HepG2 (cell line): Measurements from ENCODE around the gene CHD9. TPM values are rescaled to one million over a fixed set of nuclear protein-coding genes. Genes with fewer than 3 reads are reported as not detected.

Experiments used
- ASH2L ChIP-seq: fragments of 300-600, 200-600 bp; sonication (generic); IDR thresholded peaks from 2 replicates; pipeline ENCODE4 v1.7.0; 2017; ENCODE audit warnings: low read depth, mild to moderate bottlenecking, moderate library complexity, mixed read lengths, low read length; ENCODE audit not compliant: insufficient read length
- CHD2 ChIP-seq: IDR thresholded peaks from 2 replicates; pipeline ENCODE4 v1.6.1; 2011; ENCODE audit warnings: low read depth, low read length, improper control_type of control experiment
- FOXM1 ChIP-seq: sonication (generic); formaldehyde crosslinking; IDR thresholded peaks from 2 replicates; pipeline ENCODE4 v1.5.0; 2020; ENCODE audit warnings: missing genetic modification reagents
- HDAC2 ChIP-seq: sonication (generic); formaldehyde crosslinking; IDR thresholded peaks from 2 replicates; pipeline ENCODE4 v1.4.0; 2020; ENCODE audit warnings: missing genetic modification reagents
- MED13 ChIP-seq: sonication (generic); formaldehyde crosslinking; IDR thresholded peaks from 2 replicates; pipeline ENCODE4 v1.5.0; 2020; ENCODE audit warnings: missing genetic modification reagents
- NFKBIZ ChIP-seq: IDR thresholded peaks from 2 replicates; pipeline ENCODE4 v1.6.1; 2018; ENCODE audit warnings: missing genetic modification reagents, missing compliant biosample characterization
- NR2F6 ChIP-seq, 2 experiments: IDR thresholded peaks; 2 replicates each; pipeline ENCODE4 v1.6.1; 2016; ENCODE audit warnings: antibody characterized with exemption in 1 of 2, mild to moderate bottlenecking in 1 of 2
- PAF1 ChIP-seq: IDR thresholded peaks from 2 replicates; pipeline ENCODE4 v1.6.1; 2016; ENCODE audit warnings: missing genetic modification reagents, missing compliant biosample characterization
- PAWR ChIP-seq: sonication (generic); formaldehyde crosslinking; IDR thresholded peaks from 2 replicates; pipeline ENCODE4 v1.4.0; 2020; ENCODE audit warnings: missing genetic modification reagents, mild to moderate bottlenecking, borderline replicate concordance
- RBM39 ChIP-seq: fragments of 200-400 bp; formaldehyde crosslinking; IDR thresholded peaks from one replicate; pipeline ENCODE4 v1.6.1; 2018; ENCODE audit warnings: antibody characterized with exemption, mild to moderate bottlenecking, low read depth, low read length; ENCODE audit not compliant: poor library complexity, severe bottlenecking
- RFX3 ChIP-seq: IDR thresholded peaks from 2 replicates; pipeline ENCODE4 v1.6.1; 2016; ENCODE audit warnings: missing biosample characterization, missing genetic modification reagents
- RNF2 ChIP-seq: fragments of 450-650 bp; conservative IDR thresholded peaks from 2 replicates; pipeline ENCODE4 v1.6.1; 2016; ENCODE audit warnings: low read depth
- TBX3 ChIP-seq: fragments of 450-650 bp; IDR thresholded peaks from 2 replicates; pipeline ENCODE4 v1.6.1; 2017; ENCODE audit warnings: antibody characterized with exemption, mild to moderate bottlenecking, inconsistent platforms, borderline replicate concordance
- ZEB1 ChIP-seq: IDR thresholded peaks from 2 replicates; pipeline ENCODE4 v1.6.1; 2012; ENCODE audit warnings: mild to moderate bottlenecking, low read depth, inconsistent platforms; ENCODE audit not compliant: insufficient replicate concordance
- ZFP37 ChIP-seq: sonication (generic); formaldehyde crosslinking; IDR thresholded peaks from 2 replicates; pipeline ENCODE4 v1.4.0; 2020; ENCODE audit warnings: missing genetic modification reagents, borderline replicate concordance
- ZKSCAN1 ChIP-seq: fragments of 150-350 bp; IDR thresholded peaks from 2 replicates; pipeline ENCODE4 v1.6.1; 2014; ENCODE audit warnings: low read length
- ZNF33A ChIP-seq: sonication (generic); formaldehyde crosslinking; IDR thresholded peaks from 2 replicates; pipeline ENCODE4 v1.5.1; 2020; ENCODE audit warnings: missing genetic modification reagents, mild to moderate bottlenecking, moderate library complexity, borderline replicate concordance
- ZNF34 ChIP-seq: sonication (generic); formaldehyde crosslinking; IDR thresholded peaks from 2 replicates; pipeline ENCODE4 v1.4.0; 2020; ENCODE audit warnings: mild to moderate bottlenecking, missing genetic modification reagents, borderline replicate concordance
- ZNF547 ChIP-seq: sonication (generic); formaldehyde crosslinking; IDR thresholded peaks from 2 replicates; pipeline ENCODE4 v1.5.1; 2020; ENCODE audit warnings: mild to moderate bottlenecking, missing genetic modification reagents
- ZNF616 ChIP-seq: sonication (generic); formaldehyde crosslinking; IDR thresholded peaks from 2 replicates; pipeline ENCODE4 v1.5.0; 2020; ENCODE audit warnings: low read depth, mild to moderate bottlenecking, missing genetic modification reagents
- ZNF850 ChIP-seq: sonication (generic); formaldehyde crosslinking; conservative IDR thresholded peaks from 2 replicates; pipeline ENCODE4 v1.9.0; 2021; ENCODE audit warnings: mild to moderate bottlenecking, missing genetic modification reagents
- polyA plus RNA-seq, 8 experiments: library from polyadenylated mRNA; depleted of rRNA in 3 of 8; stranded (reverse) in 7 of 8; unstranded in 1 of 8; fragments of >200 nt; fragmentation: Illumina TruSeq in 4 of 8; extraction: Trizol in 4 of 8; gene quantifications; 2 replicates each; pipeline versions ENCODE4 v1.2.1 to v1.2.3, GENCODE V29; 2011 to 2016; ENCODE audit warnings: low read depth in 4 of 8, missing spikeins in 1 of 8, mixed read lengths in 1 of 8; ENCODE audit not compliant: insufficient read depth in 1 of 8
- total RNA-seq, 5 experiments: library from RNA; depleted of rRNA; stranded (reverse); fragments of >200 nt; fragmentation: Illumina TruSeq; extraction: Trizol; gene quantifications; 2 replicates each; pipeline ENCODE4 v1.2.3, GENCODE V29; 2016; ENCODE audit warnings: low read depth in 1 of 5
- TF ChIP-seq, protein P1 (sequence below): sonication (generic); formaldehyde crosslinking; IDR thresholded peaks from 2 replicates; pipeline ENCODE4 v1.4.0; 2020; ENCODE audit warnings: missing genetic modification reagents, borderline replicate concordance
- TF ChIP-seq, protein P2 (sequence below): sonication (generic); formaldehyde crosslinking; IDR thresholded peaks from 2 replicates; pipeline ENCODE4 v1.5.0; 2020; ENCODE audit warnings: missing genetic modification reagents, mild to moderate bottlenecking, borderline replicate concordance
- TF ChIP-seq, protein P3 (sequence below): sonication (generic); formaldehyde crosslinking; IDR thresholded peaks from 2 replicates; pipeline ENCODE4 v1.4.0; 2020; ENCODE audit warnings: low read depth, mild to moderate bottlenecking, missing genetic modification reagents
- TF ChIP-seq, protein P4 (sequence below): sonication (generic); formaldehyde crosslinking; IDR thresholded peaks from 2 replicates; pipeline ENCODE4 v1.8.0; 2022; ENCODE audit warnings: mild to moderate bottlenecking, missing genetic modification reagents, moderate library complexity

Gene CHD9
- total and polyA plus RNA-seq, 2 of the 13 experiments (the other 11 are each of a cell fraction or from before 2014, with no cell fraction given) = 23.4 to 27.7 TPM

DNA sequence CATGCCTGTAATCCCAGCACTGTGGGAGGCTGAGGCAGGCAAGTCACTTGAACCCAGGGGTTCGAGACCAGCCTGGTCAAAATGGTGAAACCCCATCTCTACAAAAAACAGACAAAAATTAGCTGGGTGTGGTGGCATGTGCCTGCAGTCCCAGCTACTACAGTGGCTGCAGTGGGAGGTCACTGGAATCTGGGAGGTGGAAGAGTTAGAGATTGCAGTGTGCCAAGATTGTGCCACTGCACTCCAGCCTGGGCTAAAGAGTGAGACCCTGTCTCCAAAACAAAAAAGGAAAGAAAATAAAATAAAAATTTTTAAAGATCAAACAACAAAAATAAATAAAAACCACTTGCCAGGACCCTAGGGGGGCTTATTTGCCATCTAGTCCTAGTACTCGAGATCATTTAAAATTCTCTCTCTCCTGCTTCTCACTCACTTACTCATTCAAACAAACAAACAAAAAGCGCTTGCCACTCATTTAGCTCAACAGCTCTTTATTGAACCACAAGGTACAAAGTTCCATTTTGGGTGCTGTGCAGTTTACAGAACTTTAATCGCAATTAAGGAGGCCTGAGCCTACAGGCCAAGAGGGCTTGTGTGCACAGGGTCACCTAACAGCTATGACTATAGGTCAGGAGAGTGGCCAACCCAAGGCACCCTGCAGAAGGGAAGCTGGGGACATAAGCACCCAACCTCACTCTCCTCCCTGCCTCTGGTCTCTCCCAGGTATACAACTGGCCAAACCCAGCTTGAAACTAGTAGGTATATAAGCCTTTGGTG is 6.5 kb upstream of the CHD9 start (continued):
- TF ChIP-seq ZEB1 = no peak
- peak; percentile 69 for TF ChIP-seq HDAC2 (CRISPR knock-in tag)
- TF ChIP-seq ZNF547 = no peak
- TF ChIP-seq CHD2 = no peak
- TF ChIP-seq MED13 (CRISPR knock-in tag) = no peak
- TF ChIP-seq ZNF850 (CRISPR knock-in tag) = no peak
- peak; percentile 93 for TF ChIP-seq TBX3
- TF ChIP-seq NR2F6 (IDR thresholded peaks at IDR 0.05) = peak; percentile 82
- peak; percentile 85 for TF ChIP-seq NR2F6 (CRISPR knock-in tag; IDR thresholded peaks at IDR 0.05)
- no peak for TF ChIP-seq ZKSCAN1
- TF ChIP-seq PAWR (CRISPR knock-in tag) = no peak
- no peak for TF ChIP-seq ZNF33A (CRISPR knock-in tag)
- TF ChIP-seq FOXM1 = no peak
- TF ChIP-seq, protein P1, sequence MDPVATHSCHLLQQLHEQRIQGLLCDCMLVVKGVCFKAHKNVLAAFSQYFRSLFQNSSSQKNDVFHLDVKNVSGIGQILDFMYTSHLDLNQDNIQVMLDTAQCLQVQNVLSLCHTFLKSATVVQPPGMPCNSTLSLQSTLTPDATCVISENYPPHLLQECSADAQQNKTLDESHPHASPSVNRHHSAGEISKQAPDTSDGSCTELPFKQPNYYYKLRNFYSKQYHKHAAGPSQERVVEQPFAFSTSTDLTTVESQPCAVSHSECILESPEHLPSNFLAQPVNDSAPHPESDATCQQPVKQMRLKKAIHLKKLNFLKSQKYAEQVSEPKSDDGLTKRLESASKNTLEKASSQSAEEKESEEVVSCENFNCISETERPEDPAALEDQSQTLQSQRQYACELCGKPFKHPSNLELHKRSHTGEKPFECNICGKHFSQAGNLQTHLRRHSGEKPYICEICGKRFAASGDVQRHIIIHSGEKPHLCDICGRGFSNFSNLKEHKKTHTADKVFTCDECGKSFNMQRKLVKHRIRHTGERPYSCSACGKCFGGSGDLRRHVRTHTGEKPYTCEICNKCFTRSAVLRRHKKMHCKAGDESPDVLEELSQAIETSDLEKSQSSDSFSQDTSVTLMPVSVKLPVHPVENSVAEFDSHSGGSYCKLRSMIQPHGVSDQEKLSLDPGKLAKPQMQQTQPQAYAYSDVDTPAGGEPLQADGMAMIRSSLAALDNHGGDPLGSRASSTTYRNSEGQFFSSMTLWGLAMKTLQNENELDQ (CRISPR knock-in tag) = no peak
- no peak for TF ChIP-seq PAF1 (CRISPR knock-in tag)
- peak; percentile 67 for TF ChIP-seq ASH2L
- no peak for TF ChIP-seq ZFP37
- no peak for TF ChIP-seq ZNF34
- no peak for TF ChIP-seq NFKBIZ
- TF ChIP-seq ZNF616 (CRISPR knock-in tag) = no peak
- TF ChIP-seq, protein P2, sequence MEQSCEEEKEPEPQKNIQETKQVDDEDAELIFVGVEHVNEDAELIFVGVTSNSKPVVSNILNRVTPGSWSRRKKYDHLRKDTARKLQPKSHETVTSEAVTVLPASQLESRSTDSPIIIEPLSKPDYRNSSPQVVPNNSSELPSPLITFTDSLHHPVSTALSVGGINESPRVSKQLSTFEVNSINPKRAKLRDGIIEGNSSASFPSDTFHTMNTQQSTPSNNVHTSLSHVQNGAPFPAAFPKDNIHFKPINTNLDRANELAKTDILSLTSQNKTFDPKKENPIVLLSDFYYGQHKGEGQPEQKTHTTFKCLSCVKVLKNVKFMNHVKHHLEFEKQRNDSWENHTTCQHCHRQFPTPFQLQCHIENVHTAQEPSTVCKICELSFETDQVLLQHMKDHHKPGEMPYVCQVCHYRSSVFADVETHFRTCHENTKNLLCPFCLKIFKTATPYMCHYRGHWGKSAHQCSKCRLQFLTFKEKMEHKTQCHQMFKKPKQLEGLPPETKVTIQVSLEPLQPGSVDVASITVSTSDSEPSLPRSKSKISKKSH = no peak
- TF ChIP-seq RBM39 = no peak
- no peak for TF ChIP-seq RFX3 (CRISPR knock-in tag)
- TF ChIP-seq, protein P3, sequence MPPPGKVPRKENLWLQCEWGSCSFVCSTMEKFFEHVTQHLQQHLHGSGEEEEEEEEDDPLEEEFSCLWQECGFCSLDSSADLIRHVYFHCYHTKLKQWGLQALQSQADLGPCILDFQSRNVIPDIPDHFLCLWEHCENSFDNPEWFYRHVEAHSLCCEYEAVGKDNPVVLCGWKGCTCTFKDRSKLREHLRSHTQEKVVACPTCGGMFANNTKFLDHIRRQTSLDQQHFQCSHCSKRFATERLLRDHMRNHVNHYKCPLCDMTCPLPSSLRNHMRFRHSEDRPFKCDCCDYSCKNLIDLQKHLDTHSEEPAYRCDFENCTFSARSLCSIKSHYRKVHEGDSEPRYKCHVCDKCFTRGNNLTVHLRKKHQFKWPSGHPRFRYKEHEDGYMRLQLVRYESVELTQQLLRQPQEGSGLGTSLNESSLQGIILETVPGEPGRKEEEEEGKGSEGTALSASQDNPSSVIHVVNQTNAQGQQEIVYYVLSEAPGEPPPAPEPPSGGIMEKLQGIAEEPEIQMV (CRISPR knock-in tag) = no peak
- TF ChIP-seq RNF2 = no peak
- TF ChIP-seq, protein P4, sequence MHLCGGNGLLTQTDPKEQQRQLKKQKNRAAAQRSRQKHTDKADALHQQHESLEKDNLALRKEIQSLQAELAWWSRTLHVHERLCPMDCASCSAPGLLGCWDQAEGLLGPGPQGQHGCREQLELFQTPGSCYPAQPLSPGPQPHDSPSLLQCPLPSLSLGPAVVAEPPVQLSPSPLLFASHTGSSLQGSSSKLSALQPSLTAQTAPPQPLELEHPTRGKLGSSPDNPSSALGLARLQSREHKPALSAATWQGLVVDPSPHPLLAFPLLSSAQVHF (CRISPR knock-in tag) = no peak
